Progenitor cell of endocrine pancreas (in vitro differentiated cells): ENCODE measurements around the gene ADARB2. TPM values are rescaled to one million over a fixed set of nuclear protein-coding genes. Genes with fewer than 3 reads are reported as not detected.
"Not testable (repeated sequence)": the region's sequence is repeated elsewhere in the genome, so short reads cannot be mapped to it uniquely, and the experiment has no call there.

Source experiments
- DNase-seq: peaks from one replicate; pipeline ENCODE4 v3.0.0; 2021; ENCODE audit warnings: low spot score; ENCODE audit not compliant: unreplicated experiment
- H3K27ac Mint-ChIP-seq: 2 replicates; pipeline ENCODE4 v1.8.0; 2021; ENCODE audit warnings: mild to moderate bottlenecking, moderate library complexity, mixed read lengths
- H3K27me3 Mint-ChIP-seq: 2 replicates; pipeline ENCODE4 v1.8.0; 2021; ENCODE audit warnings: mixed read lengths
- H3K36me3 Mint-ChIP-seq: 2 replicates; pipeline ENCODE4 v1.8.0; 2022; ENCODE audit warnings: mixed read lengths; ENCODE audit not compliant: insufficient read depth
- H3K4me1 Mint-ChIP-seq: 2 replicates; pipeline ENCODE4 v1.8.0; 2021; ENCODE audit warnings: low read depth, mixed read lengths
- H3K4me3 Mint-ChIP-seq: 2 replicates; pipeline ENCODE4 v1.8.0; 2021; ENCODE audit warnings: low read depth, mild to moderate bottlenecking, moderate library complexity, mixed read lengths
- H3K9me3 Mint-ChIP-seq: 2 replicates; pipeline ENCODE4 v1.8.0; 2021; ENCODE audit warnings: low read depth, mixed read lengths
- CTCF ChIP-seq: fragments of 200-600 bp; sonication (generic); IDR thresholded peaks from one replicate; pipeline ENCODE4 v1.5.0; 2021; ENCODE audit warnings: antibody characterized with exemption, mild to moderate bottlenecking; ENCODE audit not compliant: unreplicated experiment
- total RNA-seq: library from RNA; stranded (reverse); gene quantifications from 2 replicates; pipeline ENCODE4 v1.2.1, GENCODE V29; 2021

Gene ADARB2
- total RNA-seq, 1 donor from 2014 or later = 1.3 TPM

GRCh38 chr10:1418031-1418550 lies 319.2 kb downstream of the ADARB2 start:
- H3K4me1 Mint-ChIP-seq = peaks cover 22% of the 10 kb centered on the region
- no peak for TF ChIP-seq CTCF
- DNase-seq = no peak
- no peaks in the 10 kb centered on the region for H3K36me3 Mint-ChIP-seq
- H3K27ac Mint-ChIP-seq = no peak overlapping the region
- H3K4me3 Mint-ChIP-seq = no peak overlapping the region
- peaks cover 12% of the 10 kb centered on the region for H3K9me3 Mint-ChIP-seq
- H3K27me3 Mint-ChIP-seq = no peaks in the 10 kb centered on the region

DNA sequence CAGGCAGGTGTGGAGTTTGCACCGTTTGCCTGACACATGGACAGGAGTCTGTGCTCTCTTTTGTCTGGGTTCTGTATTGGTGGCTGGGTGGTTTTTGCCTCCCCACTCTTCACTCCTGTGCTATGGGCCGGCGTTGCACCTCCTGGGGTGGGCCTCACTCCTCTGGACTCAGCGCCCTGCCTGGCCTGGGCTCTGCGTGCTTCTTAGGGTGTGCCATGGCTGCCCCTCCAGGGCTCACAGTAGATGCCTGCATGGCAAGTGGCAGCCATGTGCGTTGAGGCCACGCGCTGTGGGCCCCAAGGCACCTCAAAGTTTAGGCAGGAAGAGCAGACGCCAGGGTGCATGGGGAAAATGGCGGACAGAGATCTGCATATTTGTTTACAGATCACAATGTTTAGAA lies 319.8 kb downstream of the ADARB2 start:
- H3K4me1 Mint-ChIP-seq = peaks cover 21% of the 10 kb centered on the region
- no peaks in the 10 kb centered on the region for H3K27me3 Mint-ChIP-seq
- peaks cover 12% of the 10 kb centered on the region for H3K9me3 Mint-ChIP-seq
- TF ChIP-seq CTCF = no peak
- no peak overlapping the region for H3K27ac Mint-ChIP-seq
- H3K36me3 Mint-ChIP-seq = no peaks in the 10 kb centered on the region
- DNase-seq = no peak
- H3K4me3 Mint-ChIP-seq = no peak overlapping the region

- TF ChIP-seq CTCF = no peak
- peaks cover 12% of the 10 kb centered on the region for H3K9me3 Mint-ChIP-seq
- no peak overlapping the region for H3K27ac Mint-ChIP-seq
- H3K36me3 Mint-ChIP-seq = no peaks in the 10 kb centered on the region
- DNase-seq = no peak
- H3K4me3 Mint-ChIP-seq = no peak overlapping the region
- no peaks in the 10 kb centered on the region for H3K27me3 Mint-ChIP-seq
- H3K4me1 Mint-ChIP-seq = peaks cover 18% of the 10 kb centered on the region
These were observed 320.8 kb downstream of the ADARB2 start for GRCh38 chr10:1416456-1417037.

DNA sequence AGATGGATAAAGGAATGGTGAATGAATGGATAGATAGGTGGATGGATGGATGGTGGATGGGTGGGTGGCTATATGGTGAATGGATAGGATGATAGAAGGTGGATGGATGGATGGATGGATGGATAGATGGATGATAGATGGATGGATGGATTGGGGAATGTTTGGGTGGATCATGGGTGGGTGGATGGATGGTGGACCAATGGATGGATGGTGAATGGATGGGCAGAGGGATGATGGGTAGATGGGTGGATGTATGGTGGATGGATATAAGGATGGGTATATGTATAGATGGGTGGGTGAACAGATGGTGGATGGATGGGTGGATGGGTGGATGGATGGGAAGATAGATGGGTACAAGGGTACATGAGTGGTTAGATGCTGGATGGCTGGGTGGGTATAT lies 322.4 kb downstream of the ADARB2 start:
- no peak for DNase-seq
- no peak for TF ChIP-seq CTCF
- Mint-ChIP-seq H3K27me3 (no peaks in the 10 kb centered on the region), H3K4me3 (no peak overlapping the region), H3K9me3 (peaks cover 12% of the 10 kb centered on the region), H3K27ac (no peak overlapping the region), H3K36me3 (no peaks in the 10 kb centered on the region), H3K4me1 (peaks cover 4% of the 10 kb centered on the region)

- not testable (repeated sequence) for H3K36me3 Mint-ChIP-seq, H3K4me1 Mint-ChIP-seq, H3K27ac Mint-ChIP-seq, DNase-seq, H3K4me3 Mint-ChIP-seq, H3K27me3 Mint-ChIP-seq
- peaks cover 12% of the 10 kb centered on the region for H3K9me3 Mint-ChIP-seq
These were observed 323.0 kb downstream of the ADARB2 start for GRCh38 chr10:1414346-1414745.

- no peaks in the 10 kb centered on the region for H3K4me1 Mint-ChIP-seq
- TF ChIP-seq CTCF = no peak
- no peak for DNase-seq
- H3K9me3 Mint-ChIP-seq = peaks cover 12% of the 10 kb centered on the region
- no peaks in the 10 kb centered on the region for H3K27me3 Mint-ChIP-seq
- H3K27ac Mint-ChIP-seq = no peak overlapping the region
- H3K4me3 Mint-ChIP-seq = no peak overlapping the region
- no peaks in the 10 kb centered on the region for H3K36me3 Mint-ChIP-seq
These were observed 323.5 kb downstream of the ADARB2 start for GRCh38 chr10:1413823-1414222.
